ENCODE measurements around the gene P2RX3. TPM values are rescaled to one million over a fixed set of nuclear protein-coding genes. Genes with fewer than 3 reads are reported as not detected.

Gene P2RX3
- total and polyA plus RNA-seq, 9 donors, result 0.12 to 0.13 TPM; not detected in 7

- H3K27me3 ChIP-seq, result no peaks in the 10 kb centered on the region
- 77 to 93% (median 86%) methylated on average over 10 of the region's 10 CpGs for WGBS, 3 donors
- no peak overlapping the region for H3K4me3 ChIP-seq
- peak overlapping the region in 1 of 2 donors; percentile 84 for H3K27ac ChIP-seq
- H3K36me3 ChIP-seq, result no peaks in the 10 kb centered on the region
- H3K4me1 ChIP-seq (ENCODE audit: insufficient read depth), result peaks cover 28% of the 10 kb centered on the region
- intact Hi-C loops (cut with DNase I), result no loop called here
- no peak for TF ChIP-seq EP300 (IDR thresholded peaks at IDR 0.05)
- no peak for TF ChIP-seq POLR2A (IDR thresholded peaks at IDR 0.05)
- no peak for TF ChIP-seq CTCF (IDR thresholded peaks at IDR 0.05)
- DNase-seq, result peak in 2 of 5 donors; percentile 47 to 54
- H3K9me3 ChIP-seq, result no peaks in the 10 kb centered on the region
Measured at GRCh38 chr11:57312511-57313021, 25.6 kb upstream of the P2RX3 start.

GRCh38 chr11:57313071-57313787 is 24.9 kb upstream of the P2RX3 start:
- WGBS, 3 donors, result 61 to 64% (median 63%) methylated on average over 26 of the region's 26 CpGs
- Histone ChIP-seq H3K4me1 (ENCODE audit: insufficient read depth) (peaks cover 30% of the 10 kb centered on the region), H3K36me3 (no peaks in the 10 kb centered on the region), H3K27me3 (no peaks in the 10 kb centered on the region), H3K27ac (no peak overlapping the region), H3K9me3 (no peaks in the 10 kb centered on the region), H3K4me3 (no peak overlapping the region)
- intact Hi-C loops (cut with DNase I), result no loop called here
- DNase-seq, result peak in 1 of 5 donors; percentile 43
- TF ChIP-seq POLR2A (IDR thresholded peaks at IDR 0.05) (no peak), CTCF (IDR thresholded peaks at IDR 0.05) (no peak), EP300 (IDR thresholded peaks at IDR 0.05) (no peak)

- 64 to 75% (median 67%) methylated on average over 8 of the region's 8 CpGs for WGBS, 3 donors
- peak in 1 of 5 donors; percentile 32 for DNase-seq
- intact Hi-C loops (cut with DNase I), result no loop called here
- Histone ChIP-seq H3K27me3 (no peaks in the 10 kb centered on the region), H3K4me1 (ENCODE audit: insufficient read depth) (peaks cover 32% of the 10 kb centered on the region), H3K36me3 (no peaks in the 10 kb centered on the region), H3K9me3 (no peaks in the 10 kb centered on the region), H3K27ac (no peak overlapping the region), H3K4me3 (no peak overlapping the region)
- TF ChIP-seq EP300 (IDR thresholded peaks at IDR 0.05) (no peak), CTCF (IDR thresholded peaks at IDR 0.05) (no peak), POLR2A (IDR thresholded peaks at IDR 0.05) (no peak)
Measured at GRCh38 chr11:57313788-57314135, 24.4 kb upstream of the P2RX3 start.

- no peak overlapping the region for H3K27ac ChIP-seq
- H3K4me1 ChIP-seq (ENCODE audit: insufficient read depth), result peaks cover 28% of the 10 kb centered on the region
- no peaks in the 10 kb centered on the region for H3K27me3 ChIP-seq
- H3K9me3 ChIP-seq, result no peaks in the 10 kb centered on the region
- peak in 1 of 5 donors; percentile 31 for DNase-seq
- H3K4me3 ChIP-seq, result no peak overlapping the region
- intact Hi-C loops (cut with DNase I), result no loop called here
- TF ChIP-seq EP300 (IDR thresholded peaks at IDR 0.05) (no peak), CTCF (IDR thresholded peaks at IDR 0.05) (no peak), POLR2A (IDR thresholded peaks at IDR 0.05) (no peak)
- H3K36me3 ChIP-seq, result no peaks in the 10 kb centered on the region
- WGBS, 3 donors, result 71 to 80% (median 76%) methylated on average over 15 of the region's 15 CpGs
Measured at GRCh38 chr11:57314221-57314973, 23.8 kb upstream of the P2RX3 start.

Data from ovary (tissue), 9 donors.